AG04450 (cell line): Measurements from ENCODE around the gene CCNK. TPM values are rescaled to one million over a fixed set of nuclear protein-coding genes. Genes with fewer than 3 reads are reported as not detected.

Source experiments
- CTCF ChIA-PET: fragments of 300-600, 350-600 bp; formaldehyde crosslinking; extraction: SDS; loops from one replicate; lab custom pipeline; 2022; ENCODE audit warnings: antibody characterized with exemption, inconsistent platforms; lab: Charles Lee
- POLR2A ChIA-PET: fragments of 350-600 bp; formaldehyde crosslinking; extraction: SDS; loops from one replicate; lab custom pipeline; 2021; ENCODE audit warnings: antibody characterized with exemption, inconsistent platforms; lab: Yijun Ruan, JAX
- DNase-seq: peaks from one replicate; pipeline ENCODE4 v3.0.0-alpha.2; 2011; ENCODE audit warnings: low read depth, low spot score
- H3K27ac ChIP-seq: one replicate; pipeline ENCODE4 v1.5.1; 2012; ENCODE audit warnings: low read depth, low read length, control low read depth
- H3K27me3 ChIP-seq: one replicate; pipeline ENCODE4 v1.6.0; 2012; ENCODE audit warnings: low read length; ENCODE audit not compliant: control insufficient read depth, insufficient read depth
- H3K4me3 ChIP-seq: 2 replicates; pipeline ENCODE4 v1.5.1; 2011; ENCODE audit warnings: mild to moderate bottlenecking, low read depth, low read length, control low read depth
- H3K9me3 ChIP-seq: 2 replicates; pipeline ENCODE4 v1.5.1; 2012; ENCODE audit warnings: low read length; ENCODE audit not compliant: control insufficient read depth, insufficient read depth
- CTCF ChIP-seq: IDR thresholded peaks from 2 replicates; pipeline ENCODE4 v1.5.1; 2011; ENCODE audit warnings: low read depth, low read length, control low read depth, inconsistent platforms
- polyA plus RNA-seq: library from polyadenylated mRNA; depleted of rRNA; stranded (reverse); fragments of >200 nt; gene quantifications from 2 replicates; pipeline ENCODE4 v1.2.3, GENCODE V29; 2011

The CCNK gene
- polyA plus RNA-seq, 1 experiment = 18.9 TPM

GRCh38 chr14:99475179-99475578 is 6.0 kb upstream of the CCNK start:
- CTCF ChIA-PET = interaction anchor here (1.1 kb wide), 1 partner anchor 59 kb away, joined by 5 read pairs; no protein-coding TSS in a partner anchor
- no peak for TF ChIP-seq CTCF
- Histone ChIP-seq H3K4me3 (no peak overlapping the region), H3K9me3 (no peaks in the 10 kb centered on the region), H3K27me3 (no peaks in the 10 kb centered on the region), H3K27ac (no peak overlapping the region)
- DNase-seq = no peak
- POLR2A ChIA-PET = no interaction called here

- CTCF ChIA-PET = interaction anchor here (1.1 kb wide), 1 partner anchor 60 kb away, joined by 5 read pairs; no protein-coding TSS in a partner anchor
These were observed 5.5 kb upstream of the CCNK start for GRCh38 chr14:99475660-99476059.

GRCh38 chr14:99476864-99477263 is 4.3 kb upstream of the CCNK start:
- TF ChIP-seq CTCF = no peak
- no peaks in the 10 kb centered on the region for H3K27me3 ChIP-seq
- H3K9me3 ChIP-seq = no peaks in the 10 kb centered on the region; the same call in 1 of the 2 replicates
- ChIA-PET CTCF (interaction anchor here (0.9 kb wide), 1 partner anchor 88 kb away, joined by 3 read pairs; no protein-coding TSS in a partner anchor), POLR2A (no interaction called here)
- no peak overlapping the region for H3K4me3 ChIP-seq
- H3K27ac ChIP-seq = no peak overlapping the region
- no peak for DNase-seq

More at GRCh38 chr14:99475660-99476059, 5.5 kb upstream of the CCNK start:
- no peak overlapping the region for H3K4me3 ChIP-seq
- no peaks in the 10 kb centered on the region for H3K9me3 ChIP-seq
- H3K27ac ChIP-seq = no peak overlapping the region
- TF ChIP-seq CTCF = no peak
- DNase-seq = no peak
- no peaks in the 10 kb centered on the region for H3K27me3 ChIP-seq
- POLR2A ChIA-PET = no interaction called here

GRCh38 chr14:99478128-99478527 is 3.1 kb upstream of the CCNK start:
- POLR2A ChIA-PET = no interaction called here
- Histone ChIP-seq H3K27me3 (no peaks in the 10 kb centered on the region), H3K27ac (no peak overlapping the region), H3K9me3 (no peaks in the 10 kb centered on the region; the same call in 1 of the 2 replicates), H3K4me3 (no peak overlapping the region)
- no peak for DNase-seq
- TF ChIP-seq CTCF = no peak
- CTCF ChIA-PET = interaction anchor here (1.7 kb wide), 1 partner anchor 89 kb away, joined by 4 read pairs; no protein-coding TSS in a partner anchor

DNA sequence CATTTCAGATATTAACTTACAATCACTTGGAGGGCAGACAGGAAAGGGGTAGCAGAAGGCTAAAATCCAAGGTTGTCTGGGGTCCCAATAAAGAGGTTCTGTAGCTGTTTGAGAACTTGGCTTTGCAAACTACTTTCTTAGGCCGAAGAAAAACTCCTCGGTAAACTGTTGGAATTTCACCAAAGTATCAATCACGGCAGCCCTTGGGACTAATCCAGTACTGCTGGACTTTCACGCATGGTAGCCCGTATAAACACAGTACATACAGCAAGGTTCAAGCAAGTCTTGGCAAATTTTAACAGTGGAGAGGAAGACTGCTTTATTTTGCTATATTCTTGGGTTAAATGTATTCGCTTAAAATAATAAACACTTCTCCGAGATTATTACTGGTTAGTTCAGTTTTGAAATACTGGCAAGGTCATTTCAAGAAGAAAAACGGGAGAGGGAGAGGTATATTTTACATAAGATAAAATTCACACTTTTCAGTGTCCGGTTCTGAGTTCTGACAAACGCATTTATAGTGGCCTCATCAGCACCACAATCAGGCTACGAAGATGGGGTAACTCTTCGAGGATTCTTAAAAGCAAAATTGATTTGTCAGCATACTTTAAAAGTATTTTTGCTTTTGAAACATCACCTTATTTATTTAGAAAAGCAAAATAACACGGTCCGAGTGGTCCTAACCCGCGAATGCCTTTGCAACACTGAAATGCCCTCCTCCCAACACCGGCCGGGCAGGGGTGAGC is 1.9 kb upstream of the CCNK start:
- TF ChIP-seq CTCF = no peak
- no peak for DNase-seq
- no peaks in the 10 kb centered on the region for H3K27me3 ChIP-seq
- CTCF ChIA-PET = interaction anchor here (1.7 kb wide), 1 partner anchor 90 kb away, joined by 4 read pairs; no protein-coding TSS in a partner anchor
- no peaks in the 10 kb centered on the region; the same call in 1 of the 2 replicates for H3K9me3 ChIP-seq
- POLR2A ChIA-PET = no interaction called here
- peak overlapping the region; percentile 53 for H3K27ac ChIP-seq
- peak overlapping the region; percentile 72 for H3K4me3 ChIP-seq
